WTC11 (cell line): ENCODE measurements around the gene TXNRD2. TPM values are rescaled to one million over a fixed set of nuclear protein-coding genes. Genes with fewer than 3 reads are reported as not detected.

Source experiments
- ATAC-seq: fragments of 200-7000 bp; cut with Tn5 transposase; 2 replicates; pipeline ENCODE4 v1.10.0; 2021; ENCODE audit warnings: mild to moderate bottlenecking, moderate library complexity
- CTCF ChIA-PET: fragments of 300-600 bp; sonication (Branson Sonifier 250); formaldehyde crosslinking; loops from one replicate; lab custom pipeline; 2021; ENCODE audit warnings: antibody characterized with exemption; lab: Charles Lee
- POLR2A ChIA-PET: fragments of 350-600 bp; sonication (Branson Sonifier 250); formaldehyde crosslinking; loops from one replicate; lab custom pipeline; 2021; ENCODE audit warnings: antibody characterized with exemption; lab: Charles Lee
- DNase-seq: peaks from one replicate; pipeline ENCODE4 v3.0.0; 2021; ENCODE audit warnings: low spot score
- H3K27ac Mint-ChIP-seq: 2 replicates; pipeline ENCODE4 v1.8.0; 2021; ENCODE audit warnings: mixed read lengths
- H3K27me3 Mint-ChIP-seq: 2 replicates; pipeline ENCODE4 v1.8.0; 2021; ENCODE audit warnings: low read depth, mild to moderate bottlenecking, moderate library complexity, mixed read lengths
- H3K36me3 Mint-ChIP-seq: 2 replicates; pipeline ENCODE4 v1.8.0; 2021; ENCODE audit warnings: mixed read lengths
- H3K4me1 Mint-ChIP-seq: 2 replicates; pipeline ENCODE4 v1.8.0; 2022; ENCODE audit warnings: mixed read lengths
- H3K4me3 Mint-ChIP-seq: 2 replicates; pipeline ENCODE4 v1.8.0; 2021; ENCODE audit warnings: mild to moderate bottlenecking, moderate library complexity, mixed read lengths
- H3K9me3 Mint-ChIP-seq: 2 replicates; pipeline ENCODE4 v1.8.0; 2021; ENCODE audit warnings: mixed read lengths
- CDX4 ChIP-seq: fragments of 250-450 bp; sonication (Bioruptor Pico); IDR thresholded peaks from 2 replicates; pipeline ENCODE4 v1.9.0; 2021; ENCODE audit warnings: moderate library complexity, mild to moderate bottlenecking, inconsistent platforms, borderline replicate concordance
- FOXP1 ChIP-seq: sonication (generic); formaldehyde crosslinking; IDR thresholded peaks from 2 replicates; pipeline ENCODE4 v1.8.0; 2022; ENCODE audit warnings: missing genetic modification reagents, mild to moderate bottlenecking, moderate library complexity, borderline replicate concordance
- IRF2 ChIP-seq: sonication (generic); formaldehyde crosslinking; IDR thresholded peaks from 2 replicates; pipeline ENCODE4 v1.8.0; 2022; ENCODE audit warnings: low read depth, missing genetic modification reagents, borderline replicate concordance
- JUN ChIP-seq: sonication (generic); formaldehyde crosslinking; IDR thresholded peaks from 2 replicates; pipeline ENCODE4 v1.8.0; 2023; ENCODE audit warnings: mild to moderate bottlenecking, missing genetic modification reagents
- KAT7 ChIP-seq: sonication (generic); formaldehyde crosslinking; IDR thresholded peaks from 2 replicates; pipeline ENCODE4 v1.8.1; 2023; ENCODE audit warnings: missing genetic modification reagents, mild to moderate bottlenecking, borderline replicate concordance
- PRDM15 ChIP-seq: sonication (generic); formaldehyde crosslinking; IDR thresholded peaks from 2 replicates; pipeline ENCODE4 v1.8.0; 2022; ENCODE audit warnings: missing genetic modification reagents
- PREB ChIP-seq: sonication (generic); formaldehyde crosslinking; IDR thresholded peaks from 2 replicates; pipeline ENCODE4 v1.8.1; 2022; ENCODE audit warnings: mild to moderate bottlenecking, missing genetic modification reagents, moderate library complexity, borderline replicate concordance
- SMAD3 ChIP-seq: sonication (generic); formaldehyde crosslinking; IDR thresholded peaks from 2 replicates; pipeline ENCODE4 v1.8.0; 2022; ENCODE audit warnings: missing genetic modification reagents, mild to moderate bottlenecking, borderline replicate concordance
- ZMAT4 ChIP-seq: fragments of 250-450 bp; sonication (Bioruptor Pico); IDR thresholded peaks from 2 replicates; pipeline ENCODE4 v1.9.0; 2021; ENCODE audit warnings: mild to moderate bottlenecking
- ZNF281 ChIP-seq: sonication (generic); formaldehyde crosslinking; IDR thresholded peaks from 2 replicates; pipeline ENCODE4 v1.8.0; 2023; ENCODE audit warnings: mild to moderate bottlenecking, missing genetic modification reagents
- ZNF423 ChIP-seq: fragments of 250-450 bp; sonication (Bioruptor Pico); IDR thresholded peaks from 2 replicates; pipeline ENCODE4 v2.1.2; 2022; ENCODE audit warnings: mild to moderate bottlenecking, moderate library complexity
- total RNA-seq: library from RNA; stranded (reverse); gene quantifications from 3 replicates; pipeline ENCODE4 v1.2.3, GENCODE V29; 2021

The TXNRD2 gene
- total RNA-seq, 1 experiment from 2014 or later, result 15.9 TPM

GRCh38 chr22:19853879-19854777 is 87.5 kb downstream of the TXNRD2 start:
- TF ChIP-seq ZNF281 (CRISPR knock-in tag) (no peak), KAT7 (0 out of 2 replicates have a peak, but pooled peaks have one; percentile 56), JUN (CRISPR knock-in tag) (peak; percentile 33; the same call in 1 of the 2 replicates)
- Mint-ChIP-seq H3K9me3 (no peaks in the 10 kb centered on the region), H3K27me3 (no peaks in the 10 kb centered on the region), H3K4me1 (peaks cover 37% of the 10 kb centered on the region), H3K4me3 (peak overlapping the region; percentile 88), H3K36me3 (peaks cover 22% of the 10 kb centered on the region), H3K27ac (peak overlapping the region; percentile 21)
- DNase-seq (peak; percentile 22), ATAC-seq (no peak; the same call in 1 of the 2 replicates)
- ChIA-PET CTCF (interaction anchor here (0.9 to 1.5 kb wide), 4 partner anchors 13 to 124 kb away, joined by 3 to 10 read pairs (median 4); no protein-coding TSS in a partner anchor), POLR2A (interaction anchor here (0.6 to 1.5 kb wide), 4 partner anchors 10 to 123 kb away, joined by 3 to 4 read pairs (median 4); no protein-coding TSS in a partner anchor)

- ChIA-PET CTCF (interaction anchor here (1.1 to 1.5 kb wide), 2 partner anchors 57 to 100 kb away, joined by 5 to 10 read pairs; no protein-coding TSS in a partner anchor), POLR2A (interaction anchor here (0.7 to 1.5 kb wide), 2 partner anchors 11 to 51 kb away, joined by 3 to 4 read pairs; no protein-coding TSS in a partner anchor)
- no peak for TF ChIP-seq IRF2
- TF ChIP-seq PRDM15 (CRISPR knock-in tag), result peak; percentile 61
- Mint-ChIP-seq H3K4me3 (peak overlapping the region; percentile 88), H3K27ac (peak overlapping the region; percentile 21), H3K36me3 (peaks cover 26% of the 10 kb centered on the region), H3K27me3 (no peaks in the 10 kb centered on the region), H3K9me3 (no peaks in the 10 kb centered on the region), H3K4me1 (peaks cover 35% of the 10 kb centered on the region)
- DNase-seq (no peak), ATAC-seq (no peak)
These were observed 88.3 kb downstream of the TXNRD2 start for GRCh38 chr22:19853058-19853878.

GRCh38 chr22:19852177-19852781 is 89.3 kb downstream of the TXNRD2 start:
- Mint-ChIP-seq H3K27me3 (no peaks in the 10 kb centered on the region), H3K36me3 (peaks cover 35% of the 10 kb centered on the region), H3K27ac (no peak overlapping the region), H3K4me1 (peaks cover 26% of the 10 kb centered on the region), H3K4me3 (peak overlapping the region; percentile 88), H3K9me3 (peaks cover 8% of the 10 kb centered on the region)
- no peak for DNase-seq
- POLR2A ChIA-PET, result no interaction called here
- ATAC-seq, result no peak
- CTCF ChIA-PET, result interaction anchor here (2.0 kb wide), 1 partner anchor 96 kb away, joined by 5 read pairs; no protein-coding TSS in a partner anchor
- no peak for TF ChIP-seq SMAD3 (CRISPR knock-in tag)
- TF ChIP-seq ZNF423 (CRISPR knock-in tag), result no peak
- no peak for TF ChIP-seq PRDM15 (CRISPR knock-in tag)
- TF ChIP-seq CDX4, result no peak
- TF ChIP-seq ZMAT4 (CRISPR knock-in tag), result no peak
- no peak for TF ChIP-seq PREB (CRISPR knock-in tag)
- no peak for TF ChIP-seq FOXP1 (CRISPR knock-in tag)
